Vagina (tissue), 2 donors: ENCODE data around the gene GGA1. TPM values are rescaled to one million over a fixed set of nuclear protein-coding genes. Genes with fewer than 3 reads are reported as not detected.

ENCODE experiments used
- DNase-seq, 2 donors: peaks; one replicate each; pipeline ENCODE4 v3.0.0-alpha.2; 2017; ENCODE audit errors: extremely low spot score in 2 of 2
- H3K27ac ChIP-seq: fragments of 200-600 bp; sonication (generic); one replicate; pipeline ENCODE4 v1.5.1; 2019
- H3K27me3 ChIP-seq: fragments of 200-600 bp; sonication (generic); one replicate; pipeline ENCODE4 v1.5.1; 2019
- H3K36me3 ChIP-seq, 2 donors: fragments of 200-600 bp; sonication (generic); one replicate each; pipeline ENCODE4 v1.5.1; 2017 to 2019
- H3K4me1 ChIP-seq: fragments of 200-600 bp; sonication (generic); one replicate; pipeline ENCODE4 v1.5.1; 2019
- H3K4me3 ChIP-seq, 2 donors: fragments of 200-600 bp; sonication (generic); 1 replicate in 1 of 2; 2 replicates in 1 of 2; pipeline ENCODE4 v1.5.1; 2016 to 2019
- H3K9me3 ChIP-seq: fragments of 200-600 bp; sonication (generic); one replicate; pipeline ENCODE4 v1.5.1; 2019
- CTCF ChIP-seq, 3 experiments: fragments of 450-650 bp in 2 of 3; fragments of 200-600 bp in 1 of 3; sonication (generic) in 1 of 3; IDR thresholded peaks; one replicate each; pipeline ENCODE4 v1.5.1; 2017 to 2019; ENCODE audit warnings: antibody characterized with exemption in 3 of 3, mild to moderate bottlenecking in 2 of 3, moderate library complexity in 2 of 3
- POLR2A ChIP-seq, 2 donors: fragments of 450-650 bp; IDR thresholded peaks; one replicate each; pipeline ENCODE4 v1.6.1; 2017; ENCODE audit warnings: antibody characterized with exemption in 2 of 2, mild to moderate bottlenecking in 2 of 2, moderate library complexity in 2 of 2
- POLR2AphosphoS5 ChIP-seq, 2 donors: sonication (generic); formaldehyde crosslinking; IDR thresholded peaks; one replicate each; pipeline ENCODE4 v1.9.0; 2017; ENCODE audit warnings: antibody characterized with exemption in 2 of 2, mild to moderate bottlenecking in 2 of 2, low read depth in 1 of 2; ENCODE audit not compliant: insufficient read depth in 1 of 2
- intact Hi-C: fragments of 100-400 bp; cut with DNase I; formaldehyde crosslinking; loops from one replicate; pipeline ENCODE4 v1.15.1; 2023
- total RNA-seq: library from RNA; depleted of rRNA; stranded (reverse); fragments of >200 nt; gene quantifications from one replicate; pipeline ENCODE4 v1.2.3, GENCODE V29; 2016

Gene GGA1
- total RNA-seq, 1 donor from 2014 or later = 45.7 TPM

- H3K4me1 ChIP-seq = peaks cover 79% of the 10 kb centered on the region
- H3K4me3 ChIP-seq = no peak overlapping the region
- H3K27me3 ChIP-seq = no peaks in the 10 kb centered on the region
- no peaks in the 10 kb centered on the region for H3K9me3 ChIP-seq
- peaks cover 0 to 31% of the 10 kb centered on the region in 2 donors for H3K36me3 ChIP-seq
- intact Hi-C loops = no loop called here
- no peak for TF ChIP-seq POLR2AphosphoS5 (IDR thresholded peaks at IDR 0.05; ENCODE audit: insufficient read depth in 1 of 2, low read depth in 1 of 2)
- H3K27ac ChIP-seq = no peak overlapping the region
- no peak for DNase-seq
Measured at GRCh38 chr22:37568448-37569008, 40.1 kb upstream of the GGA1 start.

GRCh38 chr22:37569009-37569920 is 39.4 kb upstream of the GGA1 start:
- H3K9me3 ChIP-seq = no peaks in the 10 kb centered on the region
- no peaks in the 10 kb centered on the region for H3K27me3 ChIP-seq
- no peak for DNase-seq
- peaks cover 0 to 31% of the 10 kb centered on the region in 2 donors for H3K36me3 ChIP-seq
- H3K27ac ChIP-seq = no peak overlapping the region
- no peak overlapping the region for H3K4me3 ChIP-seq
- intact Hi-C loops = no loop called here
- TF ChIP-seq CTCF (IDR thresholded peaks at IDR 0.05) = no peak
- no peak for TF ChIP-seq POLR2A (IDR thresholded peaks at IDR 0.05)
- TF ChIP-seq POLR2AphosphoS5 (IDR thresholded peaks at IDR 0.05; ENCODE audit: insufficient read depth in 1 of 2, low read depth in 1 of 2) = no peak
- peaks cover 71% of the 10 kb centered on the region for H3K4me1 ChIP-seq

GRCh38 chr22:37569921-37570660 is 38.5 kb upstream of the GGA1 start:
- peaks cover 69% of the 10 kb centered on the region for H3K4me1 ChIP-seq
- no peak for DNase-seq
- H3K4me3 ChIP-seq = no peak overlapping the region
- intact Hi-C loops = no loop called here
- TF ChIP-seq CTCF (IDR thresholded peaks at IDR 0.05) (no peak), POLR2A (IDR thresholded peaks at IDR 0.05) (no peak), POLR2AphosphoS5 (IDR thresholded peaks at IDR 0.05; ENCODE audit: insufficient read depth in 1 of 2, low read depth in 1 of 2) (no peak)
- H3K27ac ChIP-seq = no peak overlapping the region
- no peaks in the 10 kb centered on the region for H3K27me3 ChIP-seq
- no peaks in the 10 kb centered on the region for H3K9me3 ChIP-seq
- H3K36me3 ChIP-seq = peaks cover 0 to 31% of the 10 kb centered on the region in 2 donors

GRCh38 chr22:37570661-37570976 is 38.0 kb upstream of the GGA1 start:
- Histone ChIP-seq H3K4me1 (peaks cover 64% of the 10 kb centered on the region), H3K36me3 (peaks cover 0 to 31% of the 10 kb centered on the region in 2 donors), H3K9me3 (no peaks in the 10 kb centered on the region), H3K27ac (no peak overlapping the region), H3K27me3 (no peaks in the 10 kb centered on the region), H3K4me3 (no peak overlapping the region)
- DNase-seq = no peak
- intact Hi-C loops = no loop called here
- no peak for TF ChIP-seq POLR2AphosphoS5 (IDR thresholded peaks at IDR 0.05; ENCODE audit: insufficient read depth in 1 of 2, low read depth in 1 of 2)
- no peak for TF ChIP-seq CTCF (IDR thresholded peaks at IDR 0.05)
- no peak for TF ChIP-seq POLR2A (IDR thresholded peaks at IDR 0.05)

- DNase-seq = no peak
- Histone ChIP-seq H3K9me3 (no peaks in the 10 kb centered on the region), H3K4me1 (peaks cover 56% of the 10 kb centered on the region), H3K4me3 (no peak overlapping the region), H3K36me3 (peaks cover 0 to 23% of the 10 kb centered on the region in 2 donors), H3K27ac (no peak overlapping the region), H3K27me3 (no peaks in the 10 kb centered on the region)
- no peak for TF ChIP-seq CTCF (IDR thresholded peaks at IDR 0.05)
- TF ChIP-seq POLR2A (IDR thresholded peaks at IDR 0.05) = no peak
- TF ChIP-seq POLR2AphosphoS5 (IDR thresholded peaks at IDR 0.05; ENCODE audit: insufficient read depth in 1 of 2, low read depth in 1 of 2) = no peak
- intact Hi-C loops = no loop called here
Measured at GRCh38 chr22:37571258-37571991, 37.2 kb upstream of the GGA1 start.
